Neural cell (in vitro differentiated cells): Measurements from ENCODE around the gene PRM1. TPM values are rescaled to one million over a fixed set of nuclear protein-coding genes. Genes with fewer than 3 reads are reported as not detected.

Experiments used
- H2AFZ ChIP-seq: fragments of 200-600, 300-800 bp; sonication (generic), shearing (Covaris generic); 2 replicates; pipeline ENCODE4 v1.6.0; 2014; ENCODE audit warnings: low read depth, mild to moderate bottlenecking, antibody characterized with exemption, low read length, moderate library complexity
- H3F3A ChIP-seq: fragments of 200-600 bp; shearing (Covaris generic); 2 replicates; pipeline ENCODE4 v1.6.1; 2016; ENCODE audit warnings: mild to moderate bottlenecking, moderate library complexity, mixed read lengths, antibody characterized with exemption, low read length; ENCODE audit not compliant: insufficient read depth, poor library complexity, severe bottlenecking
- H3K27ac ChIP-seq: fragments of 200-600, 300-800 bp; sonication (generic), shearing (Covaris generic); 2 replicates; pipeline ENCODE4 v1.5.1; 2014; ENCODE audit warnings: mild to moderate bottlenecking, low read length, moderate library complexity
- H3K27me3 ChIP-seq: fragments of 300-800, 200-600 bp; sonication (generic), shearing (Covaris generic); 2 replicates; pipeline ENCODE4 v1.6.0; 2014; ENCODE audit warnings: mild to moderate bottlenecking, low read depth, low read length, moderate library complexity; ENCODE audit not compliant: insufficient read depth
- H3K36me3 ChIP-seq: fragments of 300-800, 200-600 bp; sonication (generic), shearing (Covaris generic); 2 replicates; pipeline ENCODE4 v1.5.1; 2014; ENCODE audit warnings: mild to moderate bottlenecking, antibody characterized with exemption, low read length, moderate library complexity; ENCODE audit not compliant: insufficient read depth
- H3K4me2 ChIP-seq: fragments of 300-800, 200-600 bp; sonication (generic), shearing (Covaris generic); 2 replicates; pipeline ENCODE4 v1.6.0; 2014; ENCODE audit warnings: mild to moderate bottlenecking, low read length
- H3K4me3 ChIP-seq: fragments of 300-800, 200-600 bp; sonication (generic), shearing (Covaris generic); 2 replicates; pipeline ENCODE4 v1.5.1; 2014; ENCODE audit warnings: mild to moderate bottlenecking, low read length, moderate library complexity
- H3K79me2 ChIP-seq: fragments of 200-600 bp; shearing (Covaris generic); replicated peaks from 2 replicates; pipeline ENCODE4 v1.6.0; 2014; ENCODE audit warnings: mild to moderate bottlenecking, low read length, moderate library complexity; ENCODE audit not compliant: insufficient read depth
- H3K9ac ChIP-seq: fragments of 300-800, 200-600 bp; sonication (generic), shearing (Covaris generic); 2 replicates; pipeline ENCODE4 v1.6.1; 2016; ENCODE audit warnings: mild to moderate bottlenecking, low read length, mixed read lengths
- H3K9me2 ChIP-seq: fragments of 200-600 bp; shearing (Covaris generic); 2 replicates; pipeline ENCODE4 v1.6.1; 2016; ENCODE audit warnings: mild to moderate bottlenecking, low read length, mixed read lengths; ENCODE audit not compliant: insufficient read depth
- H3K9me3 ChIP-seq: fragments of 200-600, 300-800 bp; sonication (generic), shearing (Covaris generic); 2 replicates; pipeline ENCODE4 v1.6.1; 2016; ENCODE audit warnings: mild to moderate bottlenecking, mixed run types, low read length, moderate library complexity, mixed read lengths
- H4K20me1 ChIP-seq: fragments of 200-600 bp; shearing (Covaris generic); 2 replicates; pipeline ENCODE4 v1.6.1; 2016; ENCODE audit warnings: mild to moderate bottlenecking, mixed run types; ENCODE audit not compliant: insufficient read depth
- CTCF ChIP-seq: fragments of 450-650 bp; IDR thresholded peaks from 2 replicates; pipeline ENCODE4 v1.5.1; 2014; ENCODE audit warnings: antibody characterized with exemption, mild to moderate bottlenecking, moderate library complexity; ENCODE audit not compliant: poor library complexity, severe bottlenecking
- EP300 ChIP-seq: fragments of 450-650 bp; conservative IDR thresholded peaks from 2 replicates; pipeline ENCODE4 v1.6.1; 2014; ENCODE audit warnings: antibody characterized with exemption, mild to moderate bottlenecking, moderate library complexity; ENCODE audit not compliant: poor library complexity, severe bottlenecking
- EZH2 ChIP-seq: fragments of 200-600, 300-800 bp; shearing (Covaris generic), sonication (generic); IDR thresholded peaks from 2 replicates; pipeline ENCODE4 v1.6.1; 2014; ENCODE audit warnings: antibody characterized with exemption, low read length, borderline replicate concordance, mild to moderate bottlenecking; ENCODE audit not compliant: insufficient read depth, poor library complexity, severe bottlenecking
- MXI1 ChIP-seq: fragments of 450-650 bp; conservative IDR thresholded peaks from 2 replicates; pipeline ENCODE4 v1.6.1; 2014; ENCODE audit warnings: antibody characterized with exemption, mild to moderate bottlenecking; ENCODE audit not compliant: poor library complexity, severe bottlenecking
- POLR2AphosphoS5 ChIP-seq: IDR thresholded peaks from 2 replicates; pipeline ENCODE4 v1.6.1; 2012
- RAD21 ChIP-seq: fragments of 450-650 bp; conservative IDR thresholded peaks from 2 replicates; pipeline ENCODE4 v1.6.1; 2014; ENCODE audit warnings: antibody characterized with exemption, mild to moderate bottlenecking, moderate library complexity
- REST ChIP-seq: IDR thresholded peaks from 2 replicates; pipeline ENCODE4 v1.6.1; 2012; ENCODE audit warnings: borderline replicate concordance
- SMC3 ChIP-seq: fragments of 450-650 bp; conservative IDR thresholded peaks from 2 replicates; pipeline ENCODE4 v1.6.1; 2014; ENCODE audit warnings: antibody characterized with exemption, mild to moderate bottlenecking, moderate library complexity; ENCODE audit not compliant: poor library complexity
- TAF1 ChIP-seq: IDR thresholded peaks from 2 replicates; pipeline ENCODE4 v1.6.1; 2012; ENCODE audit warnings: low read depth
- polyA plus RNA-seq: library from polyadenylated mRNA; depleted of rRNA; stranded (reverse); fragments of >200 nt; gene quantifications from 2 replicates; pipeline ENCODE4 v1.2.3, GENCODE V29; 2014

PRM1 gene
- polyA plus RNA-seq, 1 donor from 2014 or later, result not detected

GRCh38 chr16:11310634-11310977 lies 29.5 kb upstream of the PRM1 start:
- no peaks in the 10 kb centered on the region for H3K9me2 ChIP-seq
- H2AFZ ChIP-seq, result no peak overlapping the region
- no peak overlapping the region for H3K4me3 ChIP-seq
- no peak overlapping the region for H3K27ac ChIP-seq
- H3K9ac ChIP-seq, result no peak overlapping the region
- H4K20me1 ChIP-seq, result no peaks in the 10 kb centered on the region
- no peaks in the 10 kb centered on the region for H3K36me3 ChIP-seq
- no peaks in the 10 kb centered on the region for H3K9me3 ChIP-seq
- no peak overlapping the region for H3K4me2 ChIP-seq
- H3F3A ChIP-seq, result no peaks in the 10 kb centered on the region
- no peaks in the 10 kb centered on the region for H3K79me2 ChIP-seq
- no peak for TF ChIP-seq REST
- no peak for TF ChIP-seq POLR2AphosphoS5
- TF ChIP-seq EZH2, result no peak
- no peak for TF ChIP-seq SMC3
- no peak for TF ChIP-seq MXI1
- no peak for TF ChIP-seq CTCF
- TF ChIP-seq EP300, result no peak
- no peak for TF ChIP-seq RAD21
- TF ChIP-seq TAF1, result no peak
- H3K27me3 ChIP-seq, result no peaks in the 10 kb centered on the region

GRCh38 chr16:11309895-11310633 lies 28.9 kb upstream of the PRM1 start:
- no peaks in the 10 kb centered on the region for H3K9me3 ChIP-seq
- H3F3A ChIP-seq, result no peaks in the 10 kb centered on the region
- TF ChIP-seq MXI1 (no peak), RAD21 (no peak), SMC3 (no peak), TAF1 (no peak), CTCF (no peak), EP300 (no peak), POLR2AphosphoS5 (no peak), REST (no peak), EZH2 (no peak)
- H3K9me2 ChIP-seq, result no peaks in the 10 kb centered on the region
- H3K4me2 ChIP-seq, result no peak overlapping the region
- no peaks in the 10 kb centered on the region for H4K20me1 ChIP-seq
- no peak overlapping the region for H3K9ac ChIP-seq
- no peaks in the 10 kb centered on the region for H3K36me3 ChIP-seq
- H2AFZ ChIP-seq, result no peak overlapping the region
- no peaks in the 10 kb centered on the region for H3K79me2 ChIP-seq
- H3K27ac ChIP-seq, result no peak overlapping the region
- no peak overlapping the region for H3K4me3 ChIP-seq
- no peaks in the 10 kb centered on the region for H3K27me3 ChIP-seq
